Jurkat, Clone E6-1 (cell line): Measurements from ENCODE around the gene C10orf71. TPM values are rescaled to one million over a fixed set of nuclear protein-coding genes. Genes with fewer than 3 reads are reported as not detected.
A peak's percentile ranks its signal among the peaks of the same experiment; 100 is the strongest.

Experiments
- DNase-seq: peaks from one replicate; pipeline ENCODE4 v3.0.0-alpha.2; 2011; ENCODE audit warnings: low read depth, low spot score
- H3K4me3 ChIP-seq: 2 replicates; pipeline ENCODE4 v1.5.1; 2011; ENCODE audit warnings: mild to moderate bottlenecking, low read length, control low read depth, moderate library complexity
- polyA plus RNA-seq: library from polyadenylated mRNA; unstranded; fragments of >200 nt; gene quantifications from one replicate; pipeline ENCODE4 v1.2.1, GENCODE V29; 2012; ENCODE audit warnings: missing spikeins; ENCODE audit not compliant: insufficient read length, insufficient read depth

The C10orf71 gene
- polyA plus RNA-seq: not detected

- DNase-seq: no peak
- no peak within 1 kb of the TSS for H3K4me3 ChIP-seq
These were observed at the start of gene C10orf71 for GRCh38 chr10:49298983-49299815. C10orf71 (plus strand) TSS chr10:49299170; CDS start chr10:49322546, 23,376 bp downstream.

GRCh38 chr10:49252313-49253034, 46.5 kb upstream of the C10orf71 start:
- H3K4me3 ChIP-seq: no peak overlapping the region
- no peak for DNase-seq

- DNase-seq: peak; percentile 77
- H3K4me3 ChIP-seq: no peak overlapping the region
These were observed 45.5 kb upstream of the C10orf71 start for GRCh38 chr10:49253340-49253906.

- no peak for DNase-seq
- H3K4me3 ChIP-seq: no peak overlapping the region; the same call in 1 of the 2 replicates
These were observed 44.8 kb upstream of the C10orf71 start for GRCh38 chr10:49254150-49254549.

GRCh38 chr10:49254556-49255318, 44.2 kb upstream of the C10orf71 start:
- H3K4me3 ChIP-seq: peak overlapping the region; percentile 10
- DNase-seq: peak; percentile 86

GRCh38 chr10:49255883-49256282, 43.1 kb upstream of the C10orf71 start:
- no peak for DNase-seq
- no peak overlapping the region for H3K4me3 ChIP-seq

GRCh38 chr10:49257154-49257553, 41.8 kb upstream of the C10orf71 start:
- no peak for DNase-seq
- no peak overlapping the region for H3K4me3 ChIP-seq

- no peak for DNase-seq
These were observed 41.2 kb upstream of the C10orf71 start for GRCh38 chr10:49257626-49258349.

GRCh38 chr10:49258350-49258683, 40.7 kb upstream of the C10orf71 start:
- DNase-seq: no peak
- H3K4me3 ChIP-seq: no peak overlapping the region

More at GRCh38 chr10:49257626-49258349, 41.2 kb upstream of the C10orf71 start:
- H3K4me3 ChIP-seq: no peak overlapping the region

GRCh38 chr10:49260644-49261296, 38.2 kb upstream of the C10orf71 start:
- H3K4me3 ChIP-seq: no peak overlapping the region
- no peak for DNase-seq

- H3K4me3 ChIP-seq: no peak overlapping the region
- DNase-seq: no peak
These were observed 35.4 kb upstream of the C10orf71 start for GRCh38 chr10:49263591-49263990.

- DNase-seq: no peak
- no peak overlapping the region for H3K4me3 ChIP-seq
These were observed 34.7 kb upstream of the C10orf71 start for GRCh38 chr10:49264177-49264677.

- DNase-seq: no peak
- no peak overlapping the region for H3K4me3 ChIP-seq
These were observed 33.1 kb upstream of the C10orf71 start for GRCh38 chr10:49265885-49266284.

- no peak for DNase-seq
- H3K4me3 ChIP-seq: no peak overlapping the region
These were observed 30.8 kb upstream of the C10orf71 start for GRCh38 chr10:49268185-49268584.

GRCh38 chr10:49269523-49269922, 29.4 kb upstream of the C10orf71 start:
- DNase-seq: no peak
- no peak overlapping the region for H3K4me3 ChIP-seq

GRCh38 chr10:49270565-49270964, 28.4 kb upstream of the C10orf71 start:
- no peak overlapping the region for H3K4me3 ChIP-seq
- DNase-seq: no peak

- no peak for DNase-seq
- no peak overlapping the region for H3K4me3 ChIP-seq
These were observed 27.6 kb upstream of the C10orf71 start for GRCh38 chr10:49271346-49271745.
